HG03159 (cell line): ENCODE measurements around the gene OR51D1.

Source experiments
- ATAC-seq: cut with Tn5 transposase; IDR thresholded peaks from one replicate; pipeline ENCODE4 v1.9.1; 2021; ENCODE audit warnings: mild to moderate bottlenecking, moderate library complexity; ENCODE audit not compliant: unreplicated experiment

OR51D1 gene

DNA sequence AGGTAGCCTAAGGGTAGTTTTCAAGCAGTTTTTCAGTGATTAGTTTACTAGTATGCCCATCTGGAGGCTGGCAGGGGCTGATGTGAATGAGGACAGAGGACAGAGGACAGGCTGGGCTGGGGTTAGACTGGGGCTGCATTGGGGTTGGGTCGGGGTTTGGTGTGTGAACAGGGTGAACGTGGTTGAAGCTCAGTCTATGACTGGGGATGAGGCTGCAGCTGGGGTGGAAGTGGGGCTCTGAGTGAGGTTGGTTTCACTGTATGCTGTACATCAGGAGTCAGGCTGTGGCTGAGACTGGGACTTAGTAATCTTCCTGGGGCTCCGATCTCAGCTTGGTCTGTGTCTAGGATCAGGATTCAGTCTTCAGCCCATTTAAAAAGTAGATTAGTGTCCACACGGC, 7.0 kb downstream of the OR51D1 start:
- ATAC-seq: no peak

DNA sequence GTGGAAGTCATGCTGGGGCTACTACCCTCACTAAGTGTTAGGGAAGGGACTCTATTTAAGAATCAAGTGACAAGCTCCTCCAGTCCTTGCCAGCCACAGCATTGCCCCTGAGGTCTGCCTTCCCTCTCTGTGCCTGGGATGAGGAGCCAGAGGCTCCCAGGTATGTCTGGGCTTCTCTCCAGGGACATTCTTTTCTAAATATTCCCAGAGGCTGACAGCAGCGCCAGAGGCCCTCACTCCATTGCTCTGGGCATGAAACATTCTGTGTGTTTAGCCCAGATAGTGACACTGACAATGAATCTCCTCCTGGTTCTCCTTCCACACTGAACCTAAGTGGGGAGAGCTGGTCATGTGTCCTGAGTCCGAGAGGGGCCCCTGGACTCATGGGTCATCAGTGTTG, 8.7 kb downstream of the OR51D1 start:
- no peak for ATAC-seq

GRCh38 chr11:4647766-4648165, 10.5 kb downstream of the OR51D1 start:
- ATAC-seq: no peak

- no peak for ATAC-seq
Observed at GRCh38 chr11:4654635-4655369, 17.5 kb downstream of the OR51D1 start.

- no peak for ATAC-seq
Observed at GRCh38 chr11:4658629-4659445, 21.6 kb downstream of the OR51D1 start.

- no peak for ATAC-seq
Observed at GRCh38 chr11:4662876-4663275, 25.6 kb downstream of the OR51D1 start.

DNA sequence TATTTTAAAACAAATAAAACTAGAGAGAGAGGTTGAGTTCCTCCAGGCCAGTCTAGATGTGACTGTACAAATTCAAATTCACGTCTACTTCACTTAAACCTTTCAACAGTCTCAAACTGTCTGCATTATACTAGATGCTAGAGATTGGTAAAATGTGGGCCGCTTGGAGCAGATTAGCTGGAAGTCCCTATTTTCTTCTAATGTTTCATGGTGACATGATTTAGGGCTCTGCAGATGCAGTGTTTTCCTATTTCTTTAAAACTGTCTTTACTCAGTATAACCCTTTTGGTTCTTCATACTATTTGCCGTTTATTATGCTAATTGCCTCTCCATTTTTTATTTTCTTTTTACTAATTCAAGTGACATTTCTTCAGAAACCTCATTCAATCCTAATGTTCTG, 26.9 kb downstream of the OR51D1 start:
- ATAC-seq: no peak

DNA sequence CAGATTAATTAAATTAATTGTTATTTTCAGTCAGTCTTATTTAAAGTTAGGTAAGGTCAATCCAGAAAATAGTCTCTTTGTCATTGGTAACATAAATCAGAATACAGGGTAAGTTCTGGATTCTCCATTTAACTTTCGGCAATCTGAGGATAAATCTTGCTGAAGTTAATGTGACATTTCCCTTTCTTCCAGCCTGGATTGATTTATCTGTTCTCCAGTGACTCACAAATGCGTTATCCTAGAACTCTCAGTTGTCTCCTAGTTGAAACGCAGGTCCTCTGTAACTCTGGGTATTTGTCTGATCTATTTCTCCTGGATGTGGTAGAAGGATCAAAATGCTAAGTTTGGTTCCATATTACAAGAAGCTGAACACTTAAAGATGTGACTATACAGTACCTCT, 27.5 kb downstream of the OR51D1 start:
- ATAC-seq: no peak

GRCh38 chr11:4665424-4665823, 28.1 kb downstream of the OR51D1 start:
- no peak for ATAC-seq

GRCh38 chr11:4671741-4672140, 34.5 kb downstream of the OR51D1 start:
- no peak for ATAC-seq

DNA sequence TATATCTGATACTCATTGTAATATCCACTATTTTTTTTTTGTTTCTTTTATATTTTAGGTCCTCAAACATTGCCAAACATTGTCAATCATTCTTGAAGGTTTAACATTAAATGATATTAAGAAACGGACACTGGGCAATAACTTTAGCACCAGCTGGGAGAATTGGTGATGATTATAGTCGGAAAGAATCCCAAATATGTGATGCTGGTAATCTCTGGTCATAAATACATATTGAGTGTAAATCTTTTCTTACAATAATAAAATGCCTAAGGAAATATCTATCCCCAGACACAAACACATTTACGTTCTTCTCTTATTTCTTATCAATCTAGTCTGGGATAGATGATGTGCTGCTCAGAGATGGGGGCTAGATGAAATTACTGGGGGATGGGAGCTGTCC, 35.2 kb downstream of the OR51D1 start:
- ATAC-seq: no peak

GRCh38 chr11:4673781-4674180, 36.5 kb downstream of the OR51D1 start:
- no peak for ATAC-seq

- ATAC-seq: no peak
Observed at GRCh38 chr11:4677948-4678347, 40.7 kb downstream of the OR51D1 start.

DNA sequence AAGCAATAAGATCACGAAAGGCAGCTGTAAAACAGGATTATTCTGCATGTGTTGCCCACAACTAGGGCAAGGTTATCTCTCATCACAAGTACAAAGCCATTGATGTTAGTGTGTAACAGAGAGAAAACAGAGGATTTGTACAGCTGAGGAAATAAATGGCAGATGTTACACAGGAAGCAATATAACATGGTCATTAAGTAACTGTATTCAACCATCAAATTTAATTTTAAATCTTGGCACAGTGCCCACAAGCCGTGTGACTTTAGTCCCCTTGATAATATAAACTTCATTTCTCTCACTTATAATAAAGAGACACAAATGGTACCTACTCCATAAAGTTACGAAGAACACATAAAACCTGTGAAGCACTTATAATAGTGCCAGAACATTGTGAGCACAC, 43.1 kb downstream of the OR51D1 start:
- ATAC-seq: no peak

GRCh38 chr11:4682623-4683419, 45.5 kb downstream of the OR51D1 start:
- ATAC-seq: no peak

GRCh38 chr11:4684631-4685285, 47.5 kb downstream of the OR51D1 start:
- no peak for ATAC-seq
